Activated CD8-positive, alpha-beta T cell treated with anti-CD3 and anti-CD28 coated beads for 36 hours (primary cell): ENCODE data around the gene C14orf180. TPM values are rescaled to one million over a fixed set of nuclear protein-coding genes. Genes with fewer than 3 reads are reported as not detected.

Experiments used
- ATAC-seq: fragments of 200-7000 bp; cut with Tn5 transposase; one replicate; pipeline ENCODE4 v1.10.0; 2021; ENCODE audit warnings: mild to moderate bottlenecking, moderate library complexity
- CTCF ChIA-PET: fragments of 350-600 bp; sonication (Branson Sonifier 250); formaldehyde crosslinking; loops from one replicate; lab custom pipeline; 2021; ENCODE audit warnings: antibody characterized with exemption; lab: Charles Lee
- POLR2A ChIA-PET: fragments of 350-600 bp; sonication (Branson Sonifier 250); formaldehyde crosslinking; loops from one replicate; lab custom pipeline; 2021; ENCODE audit warnings: antibody characterized with exemption; lab: Charles Lee
- DNase-seq: peaks from one replicate; pipeline ENCODE4 v3.0.0-alpha.2; 2020
- H3K27ac Mint-ChIP-seq: one replicate; pipeline ENCODE4 v1.8.0; 2021; ENCODE audit warnings: mild to moderate bottlenecking, mixed read lengths
- H3K27me3 Mint-ChIP-seq: one replicate; pipeline ENCODE4 v1.8.0; 2021; ENCODE audit warnings: mixed read lengths
- H3K36me3 Mint-ChIP-seq: one replicate; pipeline ENCODE4 v1.8.0; 2021; ENCODE audit warnings: low read depth, mixed read lengths
- H3K4me1 Mint-ChIP-seq: one replicate; pipeline ENCODE4 v1.8.0; 2021; ENCODE audit warnings: low read depth, mixed read lengths
- H3K4me3 Mint-ChIP-seq: one replicate; pipeline ENCODE4 v1.8.0; 2021; ENCODE audit warnings: mild to moderate bottlenecking, moderate library complexity, mixed read lengths
- H3K9me3 Mint-ChIP-seq: one replicate; pipeline ENCODE4 v1.8.0; 2021; ENCODE audit warnings: mixed read lengths
- CTCF ChIP-seq: fragments of 200-600 bp; IDR thresholded peaks from one replicate; pipeline ENCODE4 v1.8.0; 2022; ENCODE audit warnings: antibody characterized with exemption, mild to moderate bottlenecking
- intact Hi-C: fragments of 100-400 bp; cut with micrococcal nuclease; formaldehyde crosslinking; loops from one replicate; pipeline ENCODE4 v1.10.0; 2022
- total RNA-seq, 2 experiments: library from RNA; stranded (reverse); gene quantifications; one replicate each; pipeline ENCODE4 v1.2.3, GENCODE V29; 2021

The C14orf180 gene
- total RNA-seq, 2 experiments from 2014 or later = not detected

- DNase-seq (no peak), ATAC-seq (no peak)
- TF ChIP-seq CTCF = no peak
- no peak overlapping the region for H3K4me3 Mint-ChIP-seq
- H3K27me3 Mint-ChIP-seq = peaks cover 3% of the 10 kb centered on the region
- CTCF ChIA-PET = no interaction called here
- no peak overlapping the region for H3K27ac Mint-ChIP-seq
- H3K4me1 Mint-ChIP-seq = no peaks in the 10 kb centered on the region
- no peaks in the 10 kb centered on the region for H3K9me3 Mint-ChIP-seq
- no peaks in the 10 kb centered on the region for H3K36me3 Mint-ChIP-seq
- intact Hi-C loops = no loop called here
- POLR2A ChIA-PET = no interaction called here
Measured at GRCh38 chr14:104592292-104592672, 12.7 kb downstream of the C14orf180 start.

DNA sequence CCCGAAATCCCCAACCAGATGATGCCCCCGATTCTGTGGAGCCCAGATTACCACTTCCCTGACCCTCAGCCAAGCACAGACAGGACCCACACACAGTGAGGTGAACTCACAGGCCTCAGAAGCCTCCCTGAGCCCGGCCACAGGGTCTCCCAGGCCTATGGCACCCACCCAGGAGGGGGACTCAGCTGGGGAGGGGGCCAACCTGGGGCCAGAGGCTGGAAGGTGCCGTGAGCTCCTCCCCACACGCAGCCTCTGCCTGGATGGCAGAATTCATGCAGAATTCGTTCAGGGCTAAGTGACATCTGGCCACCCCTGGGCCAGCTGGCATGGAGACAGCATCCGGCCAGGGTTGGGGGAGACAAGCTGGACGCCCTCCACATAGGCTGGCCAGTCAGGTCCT, 13.2 kb downstream of the C14orf180 start:
- Mint-ChIP-seq H3K27ac (no peak overlapping the region), H3K36me3 (no peaks in the 10 kb centered on the region), H3K9me3 (no peaks in the 10 kb centered on the region), H3K4me1 (no peaks in the 10 kb centered on the region), H3K4me3 (no peak overlapping the region), H3K27me3 (peaks cover 3% of the 10 kb centered on the region)
- intact Hi-C loops = no loop called here
- TF ChIP-seq CTCF = no peak
- ATAC-seq (no peak), DNase-seq (no peak)
- ChIA-PET CTCF (no interaction called here), POLR2A (no interaction called here)

- DNase-seq (no peak), ATAC-seq (no peak)
- TF ChIP-seq CTCF = no peak
- no peaks in the 10 kb centered on the region for H3K4me1 Mint-ChIP-seq
- H3K4me3 Mint-ChIP-seq = no peak overlapping the region
- CTCF ChIA-PET = no interaction called here
- no peaks in the 10 kb centered on the region for H3K36me3 Mint-ChIP-seq
- no peak overlapping the region for H3K27ac Mint-ChIP-seq
- H3K27me3 Mint-ChIP-seq = peaks cover 3% of the 10 kb centered on the region
- H3K9me3 Mint-ChIP-seq = no peaks in the 10 kb centered on the region
- intact Hi-C loops = no loop called here
- POLR2A ChIA-PET = interaction anchor here (0.6 kb wide), 1 partner anchor 22 kb away, joined by 3 read pairs; no protein-coding TSS in a partner anchor
Measured at GRCh38 chr14:104593241-104593701, 13.7 kb downstream of the C14orf180 start.

DNA sequence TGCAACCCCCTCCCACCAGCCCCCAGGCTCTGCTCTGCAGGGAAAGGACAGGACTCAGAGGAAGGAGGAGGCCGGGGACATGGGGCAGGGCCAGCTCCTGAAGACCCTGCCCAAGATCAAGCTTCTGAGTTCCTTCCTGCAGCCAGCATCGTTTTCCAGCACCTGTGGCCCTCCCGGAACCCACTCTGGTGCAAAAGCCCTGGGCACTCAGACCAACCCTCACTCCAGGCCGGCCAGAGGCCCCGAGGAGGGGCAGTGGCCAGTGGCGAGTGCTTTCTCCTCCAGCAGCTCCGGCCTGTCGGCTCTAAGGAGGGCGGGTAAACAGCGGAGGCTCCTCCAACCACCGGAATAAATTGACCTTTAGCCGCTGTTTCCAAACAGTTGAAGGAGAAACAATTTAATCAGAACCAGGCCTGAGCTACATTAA, 14.2 kb downstream of the C14orf180 start:
- intact Hi-C loops = no loop called here
- ChIA-PET CTCF (no interaction called here), POLR2A (interaction anchor here (0.6 kb wide), 1 partner anchor 23 kb away, joined by 3 read pairs; no protein-coding TSS in a partner anchor)
- Mint-ChIP-seq H3K4me3 (no peak overlapping the region), H3K36me3 (no peaks in the 10 kb centered on the region), H3K4me1 (no peaks in the 10 kb centered on the region), H3K9me3 (no peaks in the 10 kb centered on the region), H3K27me3 (peaks cover 3% of the 10 kb centered on the region), H3K27ac (no peak overlapping the region)
- ATAC-seq (no peak), DNase-seq (no peak)
- no peak for TF ChIP-seq CTCF

- intact Hi-C loops = no loop called here
- TF ChIP-seq CTCF = no peak
- CTCF ChIA-PET = no interaction called here
- no peaks in the 10 kb centered on the region for H3K9me3 Mint-ChIP-seq
- no peaks in the 10 kb centered on the region for H3K36me3 Mint-ChIP-seq
- H3K27me3 Mint-ChIP-seq = peaks cover 3% of the 10 kb centered on the region
- DNase-seq (no peak), ATAC-seq (no peak)
- POLR2A ChIA-PET = no interaction called here
- no peaks in the 10 kb centered on the region for H3K4me1 Mint-ChIP-seq
- no peak overlapping the region for H3K27ac Mint-ChIP-seq
- H3K4me3 Mint-ChIP-seq = no peak overlapping the region
Measured at GRCh38 chr14:104594310-104595046, 14.9 kb downstream of the C14orf180 start.
